OCI-LY7 (cell line): ENCODE data around the gene CNTLN. TPM values are rescaled to one million over a fixed set of nuclear protein-coding genes. Genes with fewer than 3 reads are reported as not detected.

ENCODE experiments used
- BruUV-seq: library from RNA; stranded (reverse); fragments of 400-500 nt; replicated peaks from 2 replicates; lab custom pipeline; 2021; lab: Mats Ljungman, UMichigan
- CTCF ChIA-PET: fragments of 300-600 bp; sonication (Branson Sonifier 250); formaldehyde crosslinking; loops from one replicate; lab custom pipeline; 2022; ENCODE audit warnings: antibody characterized with exemption; ENCODE audit not compliant: unreplicated experiment; lab: Charles Lee
- POLR2A ChIA-PET: fragments of 300-600 bp; sonication (Branson Sonifier 250); formaldehyde crosslinking; loops from one replicate; lab custom pipeline; 2022; ENCODE audit warnings: antibody characterized with exemption; lab: Charles Lee
- DNase-seq: peaks from one replicate; pipeline ENCODE4 v3.0.0-alpha.2; 2015; ENCODE audit warnings: low spot score
- H2AFZ ChIP-seq: fragments of 200-600 bp; sonication (generic), shearing (Covaris generic); 2 replicates; pipeline ENCODE4 v1.6.1; 2014; ENCODE audit warnings: mild to moderate bottlenecking, antibody characterized with exemption, low read length, moderate library complexity
- H3K27ac ChIP-seq: fragments of 200-600 bp; sonication (generic); 2 replicates; pipeline ENCODE4 v1.5.1; 2014; ENCODE audit warnings: mixed run types, low read depth, mild to moderate bottlenecking, moderate library complexity, low read length, inconsistent platforms; ENCODE audit not compliant: poor library complexity, severe bottlenecking
- H3K36me3 ChIP-seq: fragments of 200-600 bp; sonication (generic); 2 replicates; pipeline ENCODE4 v1.6.1; 2014; ENCODE audit warnings: mild to moderate bottlenecking, antibody characterized with exemption, low read length, moderate library complexity, mixed read lengths; ENCODE audit not compliant: insufficient read depth
- H3K4me1 ChIP-seq: fragments of 200-600 bp; sonication (generic); 2 replicates; pipeline ENCODE4 v1.5.1; 2014; ENCODE audit warnings: mild to moderate bottlenecking, low read length; ENCODE audit not compliant: insufficient read depth, poor library complexity, severe bottlenecking
- H3K4me2 ChIP-seq: fragments of 200-600 bp; sonication (generic); 2 replicates; pipeline ENCODE4 v1.6.1; 2014; ENCODE audit warnings: mild to moderate bottlenecking, low read length
- H3K4me3 ChIP-seq: fragments of 200-600 bp; sonication (generic); 2 replicates; pipeline ENCODE4 v1.5.1; 2014; ENCODE audit warnings: mild to moderate bottlenecking, low read depth, low read length; ENCODE audit not compliant: poor library complexity, severe bottlenecking
- H3K79me2 ChIP-seq: fragments of 200-600 bp; sonication (generic); 2 replicates; pipeline ENCODE4 v1.6.1; 2016; ENCODE audit warnings: low read depth, mild to moderate bottlenecking, low read length, moderate library complexity, mixed read lengths; ENCODE audit not compliant: insufficient read depth
- H3K9me2 ChIP-seq: fragments of 200-600 bp; sonication (generic); 2 replicates; pipeline ENCODE4 v1.6.1; 2016; ENCODE audit warnings: mild to moderate bottlenecking, low read length, mixed read lengths; ENCODE audit not compliant: insufficient read depth
- H3K9me3 ChIP-seq: fragments of 200-600 bp; sonication (generic); 2 replicates; pipeline ENCODE4 v1.6.1; 2014; ENCODE audit warnings: mild to moderate bottlenecking, mixed run types, low read length, mixed read lengths
- H4K20me1 ChIP-seq: fragments of 200-600 bp; sonication (generic); 2 replicates; pipeline ENCODE4 v1.6.1; 2014; ENCODE audit warnings: mild to moderate bottlenecking, antibody characterized with exemption, low read length, moderate library complexity, mixed read lengths; ENCODE audit not compliant: insufficient read depth
- CTCF ChIP-seq: fragments of 200-600 bp; sonication (generic); conservative IDR thresholded peaks from 2 replicates; pipeline ENCODE4 v1.5.1; 2014; ENCODE audit warnings: mild to moderate bottlenecking, antibody characterized with exemption, low read length, moderate library complexity, mixed read lengths
- EZH2phosphoT487 ChIP-seq: fragments of 200-600 bp; sonication (generic); IDR thresholded peaks from 2 replicates; pipeline ENCODE4 v1.6.1; 2018; ENCODE audit warnings: low read depth, borderline replicate concordance, mild to moderate bottlenecking, mixed run types, antibody characterized with exemption, low read length, moderate library complexity, mixed read lengths
- intact Hi-C: fragments of 100-400 bp; cut with micrococcal nuclease; formaldehyde crosslinking; loops from one replicate; pipeline ENCODE4 v1.10.0; 2022; ENCODE audit not compliant: unreplicated experiment
- total RNA-seq, 2 experiments: library from RNA; depleted of rRNA in 1 of 2; stranded (reverse); fragments of >200 nt in 1 of 2; shearing (Covaris generic) in 1 of 2; gene quantifications; 2 replicates each; pipeline ENCODE4 v1.2.3, GENCODE V29; 2014 to 2022

The CNTLN gene
- total RNA-seq, 2 experiments from 2014 or later = not detected

GRCh38 chr9:17423681-17424011 is 288.8 kb downstream of the CNTLN start:
- no peak for TF ChIP-seq EZH2phosphoT487
- no peak for TF ChIP-seq CTCF
- Histone ChIP-seq H3K9me3 (no peaks in the 10 kb centered on the region), H4K20me1 (no peaks in the 10 kb centered on the region), H3K36me3 (no peaks in the 10 kb centered on the region), H3K4me2 (no peak overlapping the region), H2AFZ (no peak overlapping the region), H3K9me2 (no peaks in the 10 kb centered on the region), H3K4me3 (no peak overlapping the region), H3K79me2 (no peaks in the 10 kb centered on the region), H3K4me1 (no peaks in the 10 kb centered on the region), H3K27ac (no peak overlapping the region)
- BruUV-seq = no TSS peak
- POLR2A ChIA-PET = no interaction called here
- intact Hi-C loops = loop anchor here (10.0 kb wide), 1 partner anchor 61 kb away; no protein-coding TSS in a partner anchor
- DNase-seq = no peak
- CTCF ChIA-PET = no interaction called here

- BruUV-seq = no TSS peak
- Histone ChIP-seq H3K9me2 (no peaks in the 10 kb centered on the region), H4K20me1 (no peaks in the 10 kb centered on the region), H3K4me1 (no peaks in the 10 kb centered on the region), H3K9me3 (no peaks in the 10 kb centered on the region), H3K4me2 (no peak overlapping the region), H3K36me3 (no peaks in the 10 kb centered on the region), H3K4me3 (no peak overlapping the region), H3K27ac (no peak overlapping the region), H3K79me2 (no peaks in the 10 kb centered on the region), H2AFZ (no peak overlapping the region)
- no peak for DNase-seq
- POLR2A ChIA-PET = interaction anchor here (0.5 kb wide), 1 partner anchor 506 kb away, joined by 4 read pairs; no protein-coding TSS in a partner anchor
- TF ChIP-seq EZH2phosphoT487 (no peak), CTCF (no peak)
- CTCF ChIA-PET = no interaction called here
- intact Hi-C loops = loop anchor here (10.0 kb wide), 1 partner anchor 59 kb away; no protein-coding TSS in a partner anchor
These were observed 290.5 kb downstream of the CNTLN start for GRCh38 chr9:17425384-17425783.

- no peaks in the 10 kb centered on the region for H3K9me3 ChIP-seq
- H3K4me2 ChIP-seq = no peak overlapping the region
- no peak for TF ChIP-seq CTCF
- H4K20me1 ChIP-seq = no peaks in the 10 kb centered on the region
- ChIA-PET POLR2A (interaction anchor here (0.6 to 0.7 kb wide), 2 partner anchors 611 to 1577 kb away, joined by 3 to 8 read pairs; no protein-coding TSS in a partner anchor), CTCF (no interaction called here)
- H3K4me1 ChIP-seq = no peaks in the 10 kb centered on the region
- BruUV-seq = no TSS peak
- no peaks in the 10 kb centered on the region for H3K79me2 ChIP-seq
- H3K9me2 ChIP-seq = no peaks in the 10 kb centered on the region
- H2AFZ ChIP-seq = no peak overlapping the region
- intact Hi-C loops = no loop called here
- no peak overlapping the region for H3K4me3 ChIP-seq
- no peaks in the 10 kb centered on the region for H3K36me3 ChIP-seq
- no peak for DNase-seq
- H3K27ac ChIP-seq = no peak overlapping the region
These were observed 298.7 kb downstream of the CNTLN start for GRCh38 chr9:17433526-17433925.
